BE2C (cell line): ENCODE data around the gene GSG1L.

Experiments used
- DNase-seq: peaks from one replicate; pipeline ENCODE4 v3.0.0-alpha.2; 2020
- H3K27me3 ChIP-seq: fragments of 250-450 bp; sonication (Bioruptor Pico); 2 replicates; pipeline ENCODE4 v1.5.1; 2020; ENCODE audit warnings: mild to moderate bottlenecking
- H3K36me3 ChIP-seq: fragments of 250-450 bp; sonication (Bioruptor Pico); 2 replicates; pipeline ENCODE4 v1.5.1; 2020; ENCODE audit warnings: mild to moderate bottlenecking
- H3K4me1 ChIP-seq: fragments of 250-450 bp; sonication (Bioruptor Pico); 2 replicates; pipeline ENCODE4 v1.5.1; 2020
- H3K4me3 ChIP-seq: 2 replicates; pipeline ENCODE4 v1.5.1; 2011; ENCODE audit warnings: low read depth, low read length
- H3K9me3 ChIP-seq: fragments of 250-450 bp; sonication (Bioruptor Pico); 2 replicates; pipeline ENCODE4 v1.5.1; 2020
- CTCF ChIP-seq: IDR thresholded peaks from 2 replicates; pipeline ENCODE4 v1.5.1; 2012; ENCODE audit warnings: mild to moderate bottlenecking, low read depth, low read length

The GSG1L gene

GRCh38 chr16:28089205-28089991 lies 25.9 kb upstream of the GSG1L start:
- H3K4me1 ChIP-seq, result no peaks in the 10 kb centered on the region; the same call in 1 of the 2 replicates
- 0 out of 2 replicates have a peak, but pooled peaks cover 4% of the 10 kb centered on the region for H3K36me3 ChIP-seq
- no peak overlapping the region for H3K4me3 ChIP-seq
- H3K9me3 ChIP-seq, result no peaks in the 10 kb centered on the region
- no peak for TF ChIP-seq CTCF
- H3K27me3 ChIP-seq, result no peaks in the 10 kb centered on the region
- no peak for DNase-seq

- no peaks in the 10 kb centered on the region for H3K4me1 ChIP-seq
Measured at GRCh38 chr16:28087675-28088300, 24.3 kb upstream of the GSG1L start.

GRCh38 chr16:28087140-28087660 lies 23.7 kb upstream of the GSG1L start:
- Histone ChIP-seq H3K4me1 (no peaks in the 10 kb centered on the region), H3K4me3 (no peak overlapping the region), H3K36me3 (no peaks in the 10 kb centered on the region), H3K9me3 (no peaks in the 10 kb centered on the region), H3K27me3 (no peaks in the 10 kb centered on the region)
- TF ChIP-seq CTCF, result no peak
- DNase-seq, result no peak

More at GRCh38 chr16:28087675-28088300, 24.3 kb upstream of the GSG1L start:
- Histone ChIP-seq H3K9me3 (no peaks in the 10 kb centered on the region), H3K36me3 (no peaks in the 10 kb centered on the region), H3K27me3 (no peaks in the 10 kb centered on the region), H3K4me3 (no peak overlapping the region)
- no peak for DNase-seq
- no peak for TF ChIP-seq CTCF

DNA sequence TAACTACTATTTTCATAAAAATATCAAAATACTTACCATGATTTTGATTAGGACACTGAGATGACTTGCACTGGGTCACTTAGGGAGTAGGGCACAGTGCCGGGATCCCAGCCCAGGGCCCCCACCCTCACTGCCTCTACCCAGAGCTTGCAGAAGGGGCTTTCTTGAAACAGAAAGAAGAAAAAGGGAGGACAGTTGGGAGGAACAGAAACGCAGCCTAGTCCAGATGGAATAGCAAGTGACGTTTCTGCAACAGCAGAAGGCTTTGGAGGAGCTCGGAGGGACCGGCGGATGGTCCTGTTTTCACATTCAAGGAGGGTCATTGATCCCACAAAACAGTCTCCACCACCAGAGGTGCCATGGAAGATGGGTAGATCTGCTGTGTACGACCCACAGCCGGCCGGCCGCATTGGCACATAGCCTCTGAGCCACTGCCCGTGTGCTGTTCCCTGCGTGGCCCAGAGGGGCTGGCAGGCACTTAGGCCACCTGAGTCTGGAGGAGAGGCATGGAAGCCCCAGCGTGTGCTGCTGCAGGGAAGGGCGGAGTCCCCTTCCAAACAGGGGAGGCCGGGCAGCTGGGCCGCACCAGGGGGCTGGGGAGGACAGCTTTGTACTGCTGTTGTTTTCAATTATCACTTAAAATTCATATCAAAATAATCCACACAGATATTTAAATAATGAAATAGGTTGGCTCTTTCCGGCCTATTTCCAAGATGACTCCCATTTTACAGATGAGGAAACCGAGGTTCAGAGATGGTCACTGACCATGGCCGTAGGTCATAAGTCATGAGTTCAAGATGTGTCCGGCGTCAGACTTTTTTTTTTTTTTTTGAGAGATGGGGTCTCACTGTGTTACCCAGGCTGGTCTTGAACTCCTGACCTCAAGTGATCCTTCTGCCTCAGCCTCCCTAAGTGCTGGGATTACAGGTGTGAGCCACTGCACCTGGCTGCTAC lies 22.9 kb upstream of the GSG1L start:
- DNase-seq, result no peak
- no peak for TF ChIP-seq CTCF
- Histone ChIP-seq H3K9me3 (no peaks in the 10 kb centered on the region), H3K36me3 (no peaks in the 10 kb centered on the region), H3K4me1 (no peaks in the 10 kb centered on the region), H3K27me3 (no peaks in the 10 kb centered on the region), H3K4me3 (no peak overlapping the region)

DNA sequence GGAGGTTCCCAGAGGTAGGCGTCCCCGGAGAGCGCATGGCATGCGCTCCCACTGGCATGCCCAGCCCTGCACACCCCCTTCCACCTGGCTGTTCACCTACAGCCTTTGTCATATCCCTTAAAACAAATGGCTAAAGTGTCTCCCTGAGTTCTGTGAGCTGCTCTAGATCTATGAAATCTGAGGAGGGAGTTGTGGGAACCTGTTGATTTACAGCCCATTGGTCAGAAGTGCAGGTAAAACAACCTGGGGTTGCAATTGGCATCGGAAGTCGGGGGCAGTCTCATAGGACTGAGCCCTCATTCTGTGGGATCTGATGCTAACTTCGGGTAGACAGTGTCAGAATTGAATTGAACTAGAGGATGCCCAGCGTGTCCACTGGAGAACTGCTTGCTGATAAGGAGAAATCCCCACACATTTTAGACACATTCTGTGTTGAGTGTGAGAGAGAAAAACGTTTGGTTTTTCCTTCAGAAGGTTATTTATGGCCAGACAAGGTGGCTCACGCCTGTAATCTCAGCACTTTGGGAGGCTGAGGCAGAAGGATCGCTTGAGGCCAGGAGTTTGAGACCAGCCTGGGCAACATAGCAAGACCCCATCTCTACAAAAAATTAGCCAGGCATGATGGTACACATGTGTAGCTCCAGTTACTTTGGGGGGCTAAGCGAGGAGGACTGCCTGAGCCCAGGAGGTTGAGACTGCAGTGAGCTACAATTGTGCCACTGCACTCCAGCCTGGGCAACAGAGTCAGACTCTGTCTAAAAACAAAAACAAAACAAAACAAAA lies 22.1 kb upstream of the GSG1L start:
- Histone ChIP-seq H3K27me3 (no peaks in the 10 kb centered on the region), H3K4me3 (no peak overlapping the region), H3K4me1 (no peaks in the 10 kb centered on the region), H3K9me3 (no peaks in the 10 kb centered on the region), H3K36me3 (no peaks in the 10 kb centered on the region)
- DNase-seq, result no peak
- no peak for TF ChIP-seq CTCF
